GM12865 (cell line): ENCODE measurements around the gene IL6ST.
"Not testable (repeated sequence)": the region's sequence is repeated elsewhere in the genome, so short reads cannot be mapped to it uniquely, and the experiment has no call there.

Experiments
- DNase-seq: peaks from one replicate; pipeline ENCODE4 v3.0.0; 2010; ENCODE audit warnings: low read depth
- H3K4me3 ChIP-seq: 2 replicates; pipeline ENCODE4 v1.5.1; 2011; ENCODE audit warnings: mild to moderate bottlenecking, low read depth, low read length, control low read depth
- CTCF ChIP-seq: IDR thresholded peaks from 2 replicates; pipeline ENCODE4 v1.5.1; 2011; ENCODE audit warnings: low read length, control low read depth, low read depth, inconsistent platforms; ENCODE audit not compliant: insufficient read depth; ENCODE audit errors: missing control alignments

The IL6ST gene

GRCh38 chr5:55993013-55993412, 1.8 kb downstream of the IL6ST start:
- DNase-seq: peak; percentile 9
- H3K4me3 ChIP-seq: peak overlapping the region; percentile 98
- TF ChIP-seq CTCF: no peak

- peak overlapping the region; percentile 13; the same call in 1 of the 2 replicates for H3K4me3 ChIP-seq
- no peak for DNase-seq
- no peak for TF ChIP-seq CTCF
Observed at GRCh38 chr5:55991768-55992486, 2.8 kb downstream of the IL6ST start.

GRCh38 chr5:55990895-55991294, 3.9 kb downstream of the IL6ST start:
- not testable (repeated sequence) for H3K4me3 ChIP-seq, DNase-seq

GRCh38 chr5:55989860-55990259, 4.9 kb downstream of the IL6ST start:
- TF ChIP-seq CTCF: no peak
- no peak overlapping the region for H3K4me3 ChIP-seq
- no peak for DNase-seq

GRCh38 chr5:55988979-55989638, 5.7 kb downstream of the IL6ST start:
- no peak for TF ChIP-seq CTCF
- H3K4me3 ChIP-seq: no peak overlapping the region
- DNase-seq: no peak

GRCh38 chr5:55988428-55988827, 6.3 kb downstream of the IL6ST start:
- not testable (repeated sequence) for DNase-seq, H3K4me3 ChIP-seq

- no peak for DNase-seq
- no peak for TF ChIP-seq CTCF
- no peak overlapping the region for H3K4me3 ChIP-seq
Observed at GRCh38 chr5:55986931-55987330, 7.8 kb downstream of the IL6ST start.

GRCh38 chr5:55985181-55985580, 9.6 kb downstream of the IL6ST start:
- H3K4me3 ChIP-seq: no peak overlapping the region
- no peak for TF ChIP-seq CTCF
- DNase-seq: no peak
